ENCODE data around the gene TPPP3. TPM values are rescaled to one million over a fixed set of nuclear protein-coding genes. Genes with fewer than 3 reads are reported as not detected.

Gene TPPP3
- total RNA-seq, 1 donor from 2014 or later: not detected

GRCh38 chr16:67437513-67437912, 44.2 kb upstream of the TPPP3 start:
- H3K4me3 ChIP-seq (ENCODE audit: low read depth, low read length): no peak overlapping the region
- TF ChIP-seq CTCF (conservative IDR thresholded peaks at IDR 0.05; ENCODE audit: low read depth, low read length): no peak
- no peak for DNase-seq (ENCODE audit: low read depth)

GRCh38 chr16:67436640-67437193, 43.4 kb upstream of the TPPP3 start:
- no peak for DNase-seq (ENCODE audit: low read depth)
- no peak for TF ChIP-seq CTCF (conservative IDR thresholded peaks at IDR 0.05; ENCODE audit: low read depth, low read length)

GRCh38 chr16:67435758-67436164, 42.5 kb upstream of the TPPP3 start:
- H3K4me3 ChIP-seq (ENCODE audit: low read depth, low read length): no peak overlapping the region
- no peak for DNase-seq (ENCODE audit: low read depth)
- TF ChIP-seq CTCF (conservative IDR thresholded peaks at IDR 0.05; ENCODE audit: low read depth, low read length): no peak

More at GRCh38 chr16:67436640-67437193, 43.4 kb upstream of the TPPP3 start:
- H3K4me3 ChIP-seq (ENCODE audit: low read depth, low read length): no peak overlapping the region

GRCh38 chr16:67433131-67433719, 39.9 kb upstream of the TPPP3 start:
- no peak overlapping the region for H3K4me3 ChIP-seq (ENCODE audit: low read depth, low read length)
- no peak for TF ChIP-seq CTCF (conservative IDR thresholded peaks at IDR 0.05; ENCODE audit: low read depth, low read length)
- no peak for DNase-seq (ENCODE audit: low read depth)

GRCh38 chr16:67432506-67432890, 39.2 kb upstream of the TPPP3 start:
- no peak for DNase-seq (ENCODE audit: low read depth)
- H3K4me3 ChIP-seq (ENCODE audit: low read depth, low read length): no peak overlapping the region
- TF ChIP-seq CTCF (conservative IDR thresholded peaks at IDR 0.05; ENCODE audit: low read depth, low read length): no peak

- DNase-seq (ENCODE audit: low read depth): no peak
- peak overlapping the region; percentile 42 for H3K4me3 ChIP-seq (ENCODE audit: low read depth, low read length)
- TF ChIP-seq CTCF (conservative IDR thresholded peaks at IDR 0.05; ENCODE audit: low read depth, low read length): no peak
Observed at GRCh38 chr16:67431775-67432505, 38.6 kb upstream of the TPPP3 start.
